ENCODE results near the gene MAPT. TPM values are rescaled to one million over a fixed set of nuclear protein-coding genes. Genes with fewer than 3 reads are reported as not detected.
A peak's percentile ranks its signal among the peaks of the same experiment; 100 is the strongest.

The MAPT gene
- 6.1 TPM for total RNA-seq

- peak; percentile 90 for DNase-seq (ENCODE audit: low spot score)
These were observed at the start of gene MAPT for GRCh38 chr17:45894022-45894784. TSS of gene MAPT (plus strand) at chr17:45894554. CDS start at chr17:45962338, 67,784 bp downstream.

- no peak for DNase-seq (ENCODE audit: low spot score)
These were observed 49.5 kb upstream of the MAPT start, which contains the start of gene SPPL2C for GRCh38 chr17:45844695-45845375. TSS of gene SPPL2C (plus strand) at chr17:45844881. CDS start at chr17:45844907, 26 bp downstream.

- DNase-seq (ENCODE audit: low spot score) = no peak
These were observed 48.8 kb upstream of the MAPT start for GRCh38 chr17:45845376-45846185.

- DNase-seq (ENCODE audit: low spot score) = no peak
These were observed 48.1 kb upstream of the MAPT start for GRCh38 chr17:45846223-45846622.

GRCh38 chr17:45846646-45847045 lies 47.7 kb upstream of the MAPT start:
- DNase-seq (ENCODE audit: low spot score) = no peak

- DNase-seq (ENCODE audit: low spot score) = no peak
These were observed 47.3 kb upstream of the MAPT start for GRCh38 chr17:45847101-45847500.

GRCh38 chr17:45847747-45848146 lies 46.6 kb upstream of the MAPT start:
- no peak for DNase-seq (ENCODE audit: low spot score)

GRCh38 chr17:45848405-45848804 lies 45.9 kb upstream of the MAPT start:
- no peak for DNase-seq (ENCODE audit: low spot score)

GRCh38 chr17:45848868-45849535 lies 45.4 kb upstream of the MAPT start:
- DNase-seq (ENCODE audit: low spot score) = no peak

- no peak for DNase-seq (ENCODE audit: low spot score)
These were observed 44.8 kb upstream of the MAPT start for GRCh38 chr17:45849536-45849990.

- no peak for DNase-seq (ENCODE audit: low spot score)
These were observed 44.3 kb upstream of the MAPT start for GRCh38 chr17:45850011-45850410.

- DNase-seq (ENCODE audit: low spot score) = no peak
These were observed 43.9 kb upstream of the MAPT start for GRCh38 chr17:45850468-45850867.

- DNase-seq (ENCODE audit: low spot score) = no peak
These were observed 43.3 kb upstream of the MAPT start for GRCh38 chr17:45851022-45851421.

GRCh38 chr17:45851464-45851863 lies 42.9 kb upstream of the MAPT start:
- no peak for DNase-seq (ENCODE audit: low spot score)

GRCh38 chr17:45851873-45852272 lies 42.5 kb upstream of the MAPT start:
- no peak for DNase-seq (ENCODE audit: low spot score)

- no peak for DNase-seq (ENCODE audit: low spot score)
These were observed 41.6 kb upstream of the MAPT start for GRCh38 chr17:45852535-45853297.

- DNase-seq (ENCODE audit: low spot score) = no peak
These were observed 40.1 kb upstream of the MAPT start for GRCh38 chr17:45854209-45854608.

- no peak for DNase-seq (ENCODE audit: low spot score)
These were observed 38.5 kb upstream of the MAPT start for GRCh38 chr17:45855691-45856336.

GRCh38 chr17:45857977-45858708 lies 36.2 kb upstream of the MAPT start:
- no peak for DNase-seq (ENCODE audit: low spot score)

- DNase-seq (ENCODE audit: low spot score) = no peak
These were observed 33.2 kb upstream of the MAPT start for GRCh38 chr17:45861165-45861564.
